ENCODE measurements around the gene EXPH5.

The EXPH5 gene

DNA sequence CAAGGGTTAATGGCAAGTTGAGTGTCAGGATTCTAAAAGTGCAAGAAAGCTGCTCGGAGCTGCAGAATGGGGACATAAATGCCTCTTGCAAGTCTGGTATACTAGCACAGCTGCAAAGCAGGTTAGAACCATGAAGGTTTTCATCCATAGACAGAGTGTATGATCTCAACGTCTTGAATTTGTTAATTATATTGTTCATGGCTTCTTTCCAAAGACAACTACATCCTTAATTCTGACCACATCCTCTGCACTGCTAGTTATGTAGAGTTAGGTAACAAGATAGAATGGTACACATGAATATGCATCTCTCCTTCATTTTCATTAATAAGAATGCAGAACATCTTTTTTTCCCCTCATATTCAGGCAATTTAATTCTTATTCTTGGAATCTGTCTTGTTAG, 34.2 kb downstream of the EXPH5 start:
- no peak for DNase-seq

DNA sequence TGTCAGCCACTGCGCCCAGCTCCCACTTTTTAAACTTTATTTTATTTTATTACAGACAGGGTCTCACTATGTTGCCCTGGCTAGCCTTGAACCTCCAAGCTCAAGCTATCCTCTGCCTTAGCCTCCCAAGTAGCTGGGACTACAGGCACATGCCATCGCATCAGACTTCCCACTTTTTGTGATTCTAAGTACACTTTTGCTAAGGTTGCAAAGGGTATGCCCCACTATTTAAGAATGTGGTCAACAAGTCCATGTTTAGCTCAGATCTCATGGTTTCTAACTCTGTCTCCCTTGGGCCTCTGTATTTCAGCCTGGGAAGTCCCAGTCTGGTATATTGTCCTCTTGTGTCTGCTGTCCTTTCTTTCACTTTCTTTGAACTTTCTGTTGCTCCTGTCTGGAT, 35.3 kb downstream of the EXPH5 start:
- no peak for DNase-seq

DNA sequence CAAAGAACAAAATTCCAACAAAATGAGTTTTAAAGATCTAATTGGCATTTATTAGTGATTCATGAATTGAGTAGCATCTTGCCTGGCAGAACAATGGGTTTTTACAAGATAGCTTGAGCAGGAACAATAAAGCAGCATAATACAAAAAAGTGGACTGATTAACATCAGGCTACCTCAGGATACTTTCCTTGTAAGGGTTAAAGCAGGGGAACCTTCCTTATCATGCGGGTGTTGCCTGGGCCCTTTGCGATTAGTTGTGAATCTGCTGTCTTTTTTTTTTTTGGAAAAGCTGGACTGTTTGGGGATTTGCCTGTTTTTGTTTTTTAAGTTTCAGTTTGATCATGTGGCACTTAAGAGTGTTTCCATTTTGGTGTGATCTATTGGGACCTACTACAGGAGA, 37.5 kb downstream of the EXPH5 start:
- DNase-seq: no peak

DNA sequence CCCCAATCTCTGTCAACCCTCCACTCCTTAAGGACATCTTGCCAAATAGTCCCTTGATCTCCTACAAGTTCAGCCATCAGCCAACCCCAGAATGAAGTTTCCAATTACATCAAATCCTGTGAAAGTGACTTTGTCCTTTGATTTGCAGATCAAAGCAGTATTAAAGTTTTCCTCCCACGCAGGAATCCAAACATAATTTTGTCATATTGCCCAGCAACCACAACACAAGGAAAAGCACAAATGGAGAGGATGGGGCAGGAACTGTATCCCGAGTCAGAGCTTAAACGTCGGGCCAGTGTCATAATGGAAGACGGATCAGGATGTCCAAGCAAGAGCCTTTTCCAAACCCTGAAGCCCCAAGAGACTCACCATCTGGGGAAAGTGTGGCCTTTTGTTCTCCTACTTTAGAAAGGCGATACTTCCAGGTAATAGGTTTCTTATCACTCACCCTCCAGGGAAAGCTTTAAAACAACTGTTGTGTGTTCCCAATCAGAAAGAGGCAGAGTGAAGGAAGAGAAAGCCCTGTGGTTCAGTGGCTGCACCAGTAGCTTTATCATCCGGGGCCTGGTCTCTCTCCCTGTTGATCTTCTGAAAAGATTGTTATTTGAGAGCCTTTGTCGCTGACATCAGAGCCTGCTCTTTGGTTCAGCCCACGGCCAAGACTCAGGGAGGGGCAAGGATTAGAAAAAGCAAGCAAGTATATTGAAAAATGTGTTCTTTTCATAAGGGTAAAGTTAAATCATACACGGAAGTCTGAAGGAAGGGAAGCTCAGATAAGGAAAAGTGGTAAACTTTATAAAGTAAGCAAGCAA, 41.7 kb downstream of the EXPH5 start:
- no peak for DNase-seq

DNA sequence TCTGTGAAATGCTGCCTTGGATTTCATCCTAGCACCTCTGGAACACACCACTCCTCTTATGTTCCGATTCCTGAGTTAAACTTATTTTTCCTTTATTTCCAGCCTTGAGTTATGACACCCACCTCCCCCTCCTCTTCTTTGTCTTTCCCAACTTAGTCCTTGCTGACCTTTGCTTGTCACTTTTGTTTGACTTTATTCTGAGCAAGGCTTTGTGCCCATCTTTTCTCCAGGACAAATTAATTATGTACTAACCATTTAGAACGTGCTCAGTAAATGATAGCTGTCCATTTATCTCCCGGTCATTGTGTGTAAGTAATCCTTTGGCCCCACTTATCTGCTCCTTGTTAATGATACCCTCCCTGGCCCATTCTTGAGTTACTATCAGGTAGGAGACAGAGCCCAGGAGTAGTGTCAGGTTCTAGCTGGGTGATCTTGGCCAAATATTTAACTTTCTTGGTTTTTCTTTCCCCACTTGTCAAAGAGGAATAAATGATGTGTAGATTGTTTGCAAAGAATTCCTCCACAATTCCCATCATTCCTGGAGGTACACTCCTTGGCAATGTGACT, 44.2 kb downstream of the EXPH5 start:
- no peak for DNase-seq

DNA sequence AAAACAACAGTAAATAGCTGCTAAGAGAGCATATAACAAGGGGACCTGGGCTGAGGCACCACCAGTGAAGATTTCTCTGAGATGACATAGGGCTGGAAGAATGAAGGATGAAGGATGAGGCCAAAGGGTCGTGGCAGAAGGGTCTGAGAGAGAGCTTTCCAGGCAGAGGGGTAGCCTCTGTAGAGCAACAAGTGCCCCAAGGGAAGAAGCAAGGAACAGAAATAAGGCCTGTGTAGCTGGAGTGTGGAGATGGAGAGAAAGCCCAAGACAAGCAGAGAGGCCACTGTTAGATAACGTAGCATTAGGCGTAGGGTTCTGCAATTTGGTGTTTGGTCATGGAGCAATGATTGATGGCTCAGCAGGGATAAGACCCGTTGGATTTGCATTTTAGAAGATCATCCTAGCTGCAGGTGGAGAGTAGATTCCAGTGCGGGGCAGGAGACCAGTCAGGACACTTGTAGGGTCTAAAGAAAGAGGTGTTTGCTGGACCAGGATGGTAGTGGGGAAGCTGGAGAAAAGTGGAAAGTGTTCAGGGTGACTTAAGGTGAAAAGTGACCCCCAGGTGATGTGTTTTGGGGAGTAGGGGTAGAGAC, 47.6 kb downstream of the EXPH5 start:
- no peak for DNase-seq

DNA sequence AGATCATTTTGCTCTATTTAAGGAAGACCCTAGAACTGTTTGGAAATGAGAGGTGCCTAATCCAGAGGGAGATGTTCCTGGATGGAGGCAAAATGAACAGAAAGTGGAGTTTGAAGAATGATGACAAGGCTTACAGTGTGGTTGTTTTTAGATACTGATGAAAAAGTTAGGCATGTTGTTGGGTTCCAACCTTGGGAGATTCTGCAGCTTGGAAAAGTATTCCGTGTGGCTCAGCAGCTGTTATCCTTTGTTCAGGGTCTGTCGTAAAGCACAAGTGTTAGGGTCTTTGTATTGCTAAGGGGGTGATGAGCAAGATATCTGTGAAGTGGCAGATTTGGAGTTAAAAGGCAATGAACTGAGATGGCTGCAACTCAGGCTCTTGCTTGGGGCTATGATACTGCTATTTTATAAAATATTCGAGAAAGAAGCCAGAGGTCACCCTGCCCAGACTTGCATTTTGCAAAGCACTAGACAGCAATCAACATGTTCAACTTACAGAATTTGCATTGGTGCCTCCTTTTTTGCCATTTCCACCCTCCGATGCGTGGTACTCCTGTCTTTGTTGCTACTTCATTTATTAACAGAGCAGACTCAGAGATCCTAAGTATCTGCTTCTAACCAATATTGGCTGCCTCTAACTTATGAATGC, 50.1 kb downstream of the EXPH5 start:
- no peak for DNase-seq

DNA sequence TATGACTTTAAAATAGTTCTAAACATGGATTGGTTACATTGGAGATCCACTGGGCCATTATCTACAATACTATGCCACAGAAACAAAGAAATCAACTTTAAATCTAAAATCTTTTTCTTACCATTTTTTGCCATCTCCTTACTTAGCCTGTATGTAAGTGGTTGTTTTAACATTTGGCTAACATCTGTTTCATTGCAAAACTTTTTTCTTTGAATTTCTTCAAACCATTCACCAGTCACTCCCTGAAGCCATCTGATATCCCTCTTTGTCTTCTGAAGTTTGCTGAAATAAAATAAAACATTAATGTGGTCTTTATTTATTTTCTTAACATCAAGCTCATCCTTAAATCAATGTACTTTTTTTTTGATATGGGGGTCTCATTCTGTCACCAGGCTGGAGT, 52.0 kb downstream of the EXPH5 start:
- no peak for DNase-seq

DNA sequence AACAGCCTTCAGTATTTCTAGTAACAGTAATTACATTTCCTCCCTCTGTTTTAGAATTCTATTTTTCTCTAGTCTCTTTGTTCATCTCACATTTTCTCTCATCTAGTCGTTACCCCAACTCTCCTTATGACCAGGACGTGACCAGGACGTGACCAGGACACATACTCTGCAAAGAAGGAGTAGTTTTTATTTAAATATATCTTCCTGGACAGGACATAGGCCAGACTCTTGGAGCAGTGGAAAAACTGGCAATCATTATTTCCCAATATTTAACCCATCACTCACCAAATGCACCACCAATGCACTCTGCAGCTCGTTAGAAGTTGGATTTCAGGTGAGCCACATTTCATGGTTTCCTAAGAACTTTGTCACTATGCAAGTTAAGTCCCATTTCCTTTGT, 55.1 kb downstream of the EXPH5 start:
- DNase-seq: no peak

DNA sequence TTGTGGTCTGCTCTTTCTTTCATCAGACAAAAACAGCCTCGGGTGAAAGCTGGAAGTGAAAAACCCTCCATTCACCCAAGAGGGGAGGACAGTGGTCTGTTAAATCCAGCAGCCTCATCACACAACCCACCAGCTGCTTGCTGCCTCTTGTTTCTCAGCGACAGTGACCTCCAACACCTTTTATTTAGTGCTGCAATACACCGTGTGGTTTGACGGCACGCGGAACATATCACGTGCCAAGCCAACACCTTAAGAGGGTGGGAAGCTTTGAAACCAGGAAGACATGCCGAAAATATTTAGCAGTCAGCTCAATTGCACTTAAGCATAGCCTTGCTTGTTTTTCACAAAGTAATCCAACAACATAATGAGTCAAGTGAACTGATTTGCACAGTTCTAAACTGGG, 55.5 kb downstream of the EXPH5 start:
- peak; percentile 56 for DNase-seq

DNA sequence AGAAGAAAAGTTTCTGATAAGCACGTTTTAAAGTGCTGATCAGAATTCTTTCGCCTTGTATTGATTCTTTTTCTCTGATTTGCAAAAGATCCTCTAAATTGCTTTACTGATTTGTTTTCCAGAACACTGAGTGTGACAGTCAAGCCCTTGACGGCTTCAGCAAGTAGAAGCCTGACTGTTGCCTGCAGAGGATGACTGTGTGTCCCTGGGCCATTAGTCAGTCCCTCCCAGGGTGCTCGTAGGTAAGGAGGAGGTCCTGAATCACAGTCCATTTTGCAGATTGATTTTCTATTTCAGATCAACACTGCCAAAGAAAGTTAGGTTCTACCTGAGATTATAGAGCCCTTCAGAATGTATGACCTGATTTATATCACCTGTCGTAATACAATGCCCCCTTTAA, 56.8 kb downstream of the EXPH5 start:
- no peak for DNase-seq

DNA sequence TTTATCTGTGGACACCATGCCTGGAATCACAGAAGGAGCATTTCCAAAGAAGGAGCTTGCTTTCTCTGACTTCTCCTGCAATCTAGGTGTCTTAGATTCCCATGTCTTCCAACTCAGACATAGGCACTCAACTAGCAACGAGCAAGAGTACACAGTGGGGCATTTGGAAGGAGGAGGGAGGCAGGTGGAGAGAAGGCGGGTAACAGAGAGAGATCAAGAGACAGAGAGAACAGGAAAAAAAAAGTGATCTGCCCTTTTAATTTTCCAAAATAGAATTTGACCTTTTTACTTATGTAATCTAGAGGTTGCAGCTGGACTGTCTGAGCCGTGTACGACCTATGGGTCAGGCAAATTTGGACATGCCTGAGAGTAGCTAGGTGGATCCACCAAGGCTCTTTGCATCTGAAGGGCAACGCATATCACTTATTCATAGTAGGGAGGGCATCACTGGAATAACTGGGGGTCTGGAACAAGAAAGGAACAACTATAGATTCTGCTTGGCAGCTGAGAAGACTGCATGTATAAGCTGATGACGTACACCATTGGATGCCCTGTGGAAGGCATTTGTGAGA, 58.1 kb downstream of the EXPH5 start:
- DNase-seq: no peak

DNA sequence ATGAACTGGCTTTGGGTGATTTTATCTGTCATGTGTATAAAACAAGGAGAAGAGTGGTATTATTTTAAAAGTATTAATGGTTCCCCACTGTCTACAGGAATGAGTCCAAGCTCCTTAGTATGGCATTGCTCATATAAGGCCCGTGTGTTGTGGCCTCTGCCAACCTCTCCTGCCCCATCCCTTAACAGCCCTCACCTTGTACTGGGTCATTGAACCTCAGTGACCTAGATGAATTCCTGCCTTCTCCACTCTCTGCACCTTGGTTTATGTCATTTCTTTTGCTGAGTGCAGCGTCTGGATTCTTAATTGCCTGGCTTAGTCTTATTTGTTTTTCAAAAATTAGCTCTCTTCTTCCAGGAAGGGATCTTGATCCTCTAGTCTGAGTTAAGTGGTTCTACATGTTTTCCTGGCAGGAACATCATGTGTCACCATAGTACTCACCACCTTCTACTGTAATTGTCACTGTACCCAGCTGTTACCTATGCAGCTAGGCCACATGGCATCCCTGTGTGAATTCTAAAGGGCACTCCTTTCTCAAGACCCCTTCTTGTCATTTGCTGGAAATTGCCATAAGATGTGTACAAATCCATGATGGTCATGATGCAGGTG, 59.2 kb downstream of the EXPH5 start:
- peak; percentile 93 for DNase-seq

DNA sequence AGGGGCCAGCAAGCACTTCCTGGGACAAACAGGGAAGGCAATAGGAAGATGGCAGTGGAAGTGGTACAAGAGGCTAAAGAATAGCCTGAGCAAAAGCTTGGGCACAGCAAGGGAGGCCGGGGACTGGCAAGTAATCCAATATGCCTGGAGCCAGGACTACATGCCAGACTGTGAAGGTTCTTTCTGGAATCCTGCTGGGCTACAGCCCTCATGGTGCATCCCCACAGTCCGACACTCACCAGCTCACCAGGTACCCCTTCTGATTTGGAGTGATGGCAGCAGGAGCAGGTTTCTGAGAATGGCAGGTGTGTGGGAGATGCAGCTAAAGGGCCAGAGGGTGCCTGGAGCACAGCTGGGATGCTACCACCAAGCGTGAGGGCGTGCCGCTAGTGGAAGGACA, 63.1 kb downstream of the EXPH5 start:
- no peak for DNase-seq

DNA sequence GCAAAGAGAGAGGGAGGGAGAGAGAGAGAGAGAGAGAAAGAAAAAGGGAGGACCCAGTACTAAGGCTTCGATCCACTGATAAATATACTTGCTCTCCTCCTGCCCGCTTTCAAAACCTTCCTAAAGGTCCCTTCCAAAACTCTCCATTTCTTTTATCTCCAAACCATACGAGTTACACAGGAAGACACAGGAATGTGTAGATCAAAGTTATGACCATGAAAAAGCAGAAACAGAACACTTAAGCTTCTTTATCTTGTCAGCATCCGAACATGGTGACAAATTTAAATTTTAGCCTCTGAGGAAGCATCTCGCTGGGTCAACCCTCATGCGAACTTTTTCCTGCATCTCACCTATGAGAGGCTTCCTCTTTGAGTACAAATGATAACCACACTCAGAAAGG, 66.2 kb downstream of the EXPH5 start:
- no peak for DNase-seq

DNA sequence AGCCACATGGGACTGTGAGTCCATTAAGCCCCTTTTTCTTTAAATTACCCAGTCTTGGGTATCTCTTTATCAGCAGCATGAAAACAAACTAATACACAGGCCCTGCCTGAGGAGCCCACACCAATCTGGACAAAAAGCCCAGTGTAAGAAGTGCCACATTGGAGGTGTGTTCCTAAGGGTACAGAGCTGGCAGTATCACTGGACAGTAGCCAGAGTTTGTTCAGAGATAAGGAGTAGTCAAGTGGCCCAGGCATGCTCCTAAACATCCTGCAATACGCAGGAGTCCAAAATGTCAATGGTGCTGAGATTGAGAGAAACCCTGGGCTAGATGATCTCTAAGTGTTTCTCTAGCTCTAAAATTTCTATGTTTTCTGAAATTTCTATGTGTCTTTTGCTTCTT, 68.4 kb downstream of the EXPH5 start:
- DNase-seq: no peak

DNA sequence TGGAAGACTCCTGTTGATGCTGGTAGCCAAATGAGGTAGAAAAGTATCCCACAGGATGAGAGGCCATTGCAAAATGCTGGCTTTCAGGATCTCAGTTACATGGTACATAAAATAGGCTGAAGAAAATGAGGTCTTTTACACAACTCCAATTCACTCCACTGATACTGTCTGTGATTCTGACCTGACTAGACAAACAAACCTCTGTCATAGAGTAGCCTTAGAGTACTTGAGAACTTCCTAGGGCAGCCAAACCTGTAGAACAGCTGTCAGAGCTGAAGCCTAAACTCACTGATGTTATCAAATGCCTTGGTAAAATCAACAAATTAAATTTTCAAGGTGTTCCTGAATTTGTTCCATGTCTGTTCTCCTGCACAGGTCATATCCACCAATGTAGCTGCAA, 69.1 kb downstream of the EXPH5 start:
- DNase-seq: no peak

DNA sequence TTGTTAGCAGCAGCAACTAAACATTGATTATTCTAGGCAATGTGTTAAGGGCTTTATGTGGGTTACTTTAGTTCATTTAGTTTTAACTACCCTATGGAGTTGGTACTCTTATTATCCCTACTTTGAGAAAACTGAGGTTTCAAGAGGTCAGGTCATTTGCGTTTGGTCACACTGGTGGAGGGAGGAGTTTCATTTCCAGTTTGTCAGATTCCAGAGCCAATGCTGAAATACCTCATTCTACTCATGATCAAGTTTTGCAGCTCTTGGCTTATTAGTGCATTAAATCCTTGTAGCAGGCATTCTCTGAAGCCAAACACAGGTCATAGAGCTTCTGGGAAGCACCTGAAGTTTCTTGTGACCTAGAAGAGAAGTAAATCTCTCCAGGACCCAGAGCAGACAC, 71.2 kb downstream of the EXPH5 start:
- no peak for DNase-seq

DNA sequence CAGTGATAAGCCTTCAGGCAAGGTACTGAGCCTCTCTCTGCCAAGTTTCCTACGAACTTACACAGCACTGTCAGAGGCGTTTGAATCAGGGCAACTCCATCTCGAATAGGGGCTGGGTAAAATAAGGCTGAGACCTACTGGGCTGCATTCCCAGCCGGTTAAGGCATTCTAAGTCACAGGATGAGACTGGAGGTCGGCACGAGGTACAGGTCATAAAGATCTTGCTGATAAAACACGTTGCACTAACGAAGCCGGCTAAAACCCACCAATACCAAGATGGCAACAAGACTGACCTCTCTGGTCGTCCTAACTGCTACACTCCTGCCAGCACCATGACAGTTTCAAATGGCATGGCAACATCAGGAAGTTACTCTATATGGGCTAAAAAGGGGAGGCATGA, 75.0 kb downstream of the EXPH5 start:
- no peak for DNase-seq

DNA sequence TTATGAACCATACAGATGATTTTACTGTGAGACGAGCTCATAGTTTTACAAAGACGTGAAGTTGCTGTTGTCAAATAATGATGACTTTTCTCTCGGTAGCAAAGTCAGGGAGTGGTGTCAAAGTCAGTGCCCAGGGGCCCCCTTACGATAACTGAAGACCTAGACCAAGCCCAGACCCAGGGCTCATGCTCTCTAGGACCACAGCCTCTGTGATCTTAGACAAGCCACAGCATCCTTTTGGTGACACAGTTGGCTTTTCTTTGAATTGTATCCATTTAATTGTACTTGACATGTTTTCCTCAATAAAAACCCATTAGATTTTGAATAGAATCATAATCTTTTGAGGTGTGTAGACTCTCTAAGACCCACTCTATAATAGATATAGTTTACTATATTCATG, 77.4 kb downstream of the EXPH5 start:
- no peak for DNase-seq

DNA sequence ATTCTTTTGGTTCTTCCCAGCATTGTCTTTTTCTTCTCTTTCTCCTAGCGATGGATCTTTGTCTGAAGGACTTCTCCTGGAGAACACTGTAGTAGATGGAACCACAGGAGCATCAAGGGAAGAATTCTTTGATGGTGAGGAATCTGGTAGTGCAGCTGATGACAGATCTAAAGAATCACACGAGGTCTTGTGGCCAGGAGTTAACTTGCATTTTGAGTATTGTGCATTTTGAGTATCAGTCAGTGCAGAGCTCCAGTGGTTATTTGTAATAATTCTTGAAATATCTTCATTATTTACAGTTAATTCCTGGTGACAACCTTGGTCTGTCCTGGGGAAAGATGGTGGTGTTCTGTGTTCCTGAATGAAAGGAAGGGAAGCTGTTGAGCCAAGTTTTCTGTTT, 80.9 kb downstream of the EXPH5 start:
- DNase-seq: no peak

DNA sequence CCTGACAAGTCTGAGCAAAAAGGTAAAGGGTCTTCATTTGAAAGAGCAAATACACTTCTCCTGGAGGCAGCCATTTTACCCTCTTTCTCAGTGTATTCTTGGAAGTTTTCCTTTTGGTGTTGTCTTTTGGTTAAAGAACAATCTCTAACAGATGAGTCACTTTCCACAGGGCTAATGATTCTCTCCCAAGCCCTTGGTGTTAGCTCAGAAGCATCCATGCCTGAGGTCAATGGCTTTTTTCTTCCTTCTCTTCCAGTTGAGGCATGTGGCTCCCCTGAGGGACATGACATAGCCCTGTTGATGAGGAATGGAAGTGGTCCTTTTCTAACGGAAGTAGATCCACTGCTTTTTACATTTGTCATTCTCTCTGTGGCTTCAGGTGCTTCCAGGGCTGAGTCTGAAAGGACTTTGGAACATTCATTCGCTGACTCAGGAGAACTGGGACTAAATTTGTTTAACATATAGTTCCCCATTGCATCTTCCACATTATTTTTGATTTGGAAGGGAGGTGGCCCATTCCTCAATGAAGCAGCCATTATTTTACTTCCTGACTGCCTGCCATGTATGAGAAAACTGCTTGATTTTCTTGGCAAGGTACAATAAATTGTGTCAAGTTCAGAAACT, 81.6 kb downstream of the EXPH5 start:
- DNase-seq: no peak

Data from DMS79 treated with DMSO at 0.1 percent for 48 hours (cell line).